Liver (tissue), 3 donors: ENCODE results near the gene ADPRS.

Source experiments
- CTCF ChIP-seq: fragments of 150-350 bp; IDR thresholded peaks from 2 replicates; pipeline ENCODE4 v1.5.1; 2017; ENCODE audit warnings: improper control_type of control experiment, low read depth, low read length; ENCODE audit not compliant: missing input control
- EGR1 ChIP-seq, 2 donors: IDR thresholded peaks; 2 replicates each; pipeline ENCODE4 v1.6.1; 2016 to 2018; ENCODE audit warnings: antibody characterized with exemption in 2 of 2, low read depth in 2 of 2
- MAX ChIP-seq: IDR thresholded peaks from 2 replicates; pipeline ENCODE4 v1.6.1; 2016; ENCODE audit warnings: antibody characterized with exemption
- RAD21 ChIP-seq, 2 donors: IDR thresholded peaks; 2 replicates each; pipeline ENCODE4 v1.6.1; 2016; ENCODE audit warnings: antibody characterized with exemption in 2 of 2, mild to moderate bottlenecking in 2 of 2
- SP1 ChIP-seq: IDR thresholded peaks from 2 replicates; pipeline ENCODE4 v1.6.1; 2018; ENCODE audit warnings: antibody characterized with exemption, mild to moderate bottlenecking
- TAF1 ChIP-seq: conservative IDR thresholded peaks from 2 replicates; pipeline ENCODE4 v1.6.1; 2016; ENCODE audit warnings: antibody characterized with exemption, mild to moderate bottlenecking
- donor health status: healthy.
- donor health status: healthy.

- TF ChIP-seq EGR1 (IDR thresholded peaks at IDR 0.05; ENCODE audit: low read depth in 2 of 2) (no peak), CTCF (no peak), RAD21 (IDR thresholded peaks at IDR 0.05) (no peak), TAF1 (no peak), SP1 (no peak), MAX (no peak)
Observed at GRCh38 chr1:36040238-36040637, 48.5 kb upstream of the ADPRS start.
